Natural killer cell (primary cell): ENCODE data around the gene PRCC. TPM values are rescaled to one million over a fixed set of nuclear protein-coding genes. Genes with fewer than 3 reads are reported as not detected.

Experiments used
- ATAC-seq, 3 donors: fragments of 150-1000 bp in 2 of 3; fragments of 200-7000 bp in 1 of 3; cut with Tn5 transposase; 1 replicate in 1 of 3; 2 replicates in 2 of 3; pipeline ENCODE4 v1.10.0; 2021; ENCODE audit warnings: mild to moderate bottlenecking in 2 of 3, moderate library complexity in 2 of 3
- DNase-seq, 2 donors: peaks; one replicate each; pipeline versions ENCODE4 v3.0.0 to v3.0.0-alpha.2; 2013 to 2021; ENCODE audit warnings: mixed read lengths in 1 of 2
- H3K27ac ChIP-seq: one replicate; pipeline ENCODE4 v1.5.1; 2013; ENCODE audit warnings: mild to moderate bottlenecking, low read length
- H3K27me3 ChIP-seq: one replicate; pipeline ENCODE4 v1.6.1; 2013; ENCODE audit warnings: low read length; ENCODE audit not compliant: control insufficient read depth, insufficient read depth
- H3K36me3 ChIP-seq: one replicate; pipeline ENCODE4 v1.6.1; 2013; ENCODE audit warnings: low read length; ENCODE audit not compliant: control insufficient read depth, insufficient read depth
- H3K4me1 ChIP-seq: one replicate; pipeline ENCODE4 v1.6.1; 2013; ENCODE audit warnings: low read length; ENCODE audit not compliant: control insufficient read depth, insufficient read depth
- H3K4me3 ChIP-seq: one replicate; pipeline ENCODE4 v1.5.1; 2013; ENCODE audit warnings: low read length
- H3K9me3 ChIP-seq: one replicate; pipeline ENCODE4 v1.6.1; 2013; ENCODE audit warnings: low read length; ENCODE audit not compliant: control insufficient read depth, insufficient read depth
- H3K27ac Mint-ChIP-seq, 2 donors: one replicate each; pipeline ENCODE4 v1.8.0; 2022; ENCODE audit warnings: mild to moderate bottlenecking in 2 of 2, mixed read lengths in 2 of 2, moderate library complexity in 1 of 2
- H3K27me3 Mint-ChIP-seq, 2 donors: one replicate each; pipeline ENCODE4 v1.8.0; 2022; ENCODE audit warnings: low read depth in 2 of 2, mixed read lengths in 2 of 2
- H3K36me3 Mint-ChIP-seq: one replicate; pipeline ENCODE4 v1.8.0; 2022; ENCODE audit warnings: mixed read lengths
- H3K4me1 Mint-ChIP-seq, 2 donors: one replicate each; pipeline ENCODE4 v1.8.0; 2022; ENCODE audit warnings: mixed read lengths in 2 of 2
- H3K4me3 Mint-ChIP-seq: one replicate; pipeline ENCODE4 v1.8.0; 2022; ENCODE audit warnings: mild to moderate bottlenecking, moderate library complexity, mixed read lengths
- H3K9me3 Mint-ChIP-seq, 2 donors: one replicate each; pipeline ENCODE4 v1.8.0; 2022; ENCODE audit warnings: mixed read lengths in 2 of 2
- WGBS: methylation state at CpG from one replicate; pipeline ENCODE4 v1.1.7; 2013; ENCODE audit warnings: missing lambda C conversion rate; ENCODE audit not compliant: insufficient coverage; 5-methylcytosine and 5-hydroxymethylcytosine counted together
- intact Hi-C: fragments of 100-400 bp; cut with micrococcal nuclease; formaldehyde crosslinking; loops from one replicate; pipeline ENCODE4 v1.14.2; 2022
- total RNA-seq, 4 donors: library from RNA; stranded (reverse); fragments of 120-200 nt in 1 of 4; gene quantifications; one replicate each; pipeline versions ENCODE4 v1.2.3 to v1.2.4, GENCODE V29; 2013 to 2022
- TF ChIP-seq, protein P1 (sequence below): fragments of 200-600 bp; IDR thresholded peaks from one replicate; pipeline ENCODE4 v1.8.0; 2022; ENCODE audit warnings: antibody characterized with exemption

PRCC gene
- total RNA-seq, 3 donors from 2014 or later (not counting 1 experiment from before 2014, with no cell fraction given) = 66.5 to 92.4 (median 69.1) TPM

DNA sequence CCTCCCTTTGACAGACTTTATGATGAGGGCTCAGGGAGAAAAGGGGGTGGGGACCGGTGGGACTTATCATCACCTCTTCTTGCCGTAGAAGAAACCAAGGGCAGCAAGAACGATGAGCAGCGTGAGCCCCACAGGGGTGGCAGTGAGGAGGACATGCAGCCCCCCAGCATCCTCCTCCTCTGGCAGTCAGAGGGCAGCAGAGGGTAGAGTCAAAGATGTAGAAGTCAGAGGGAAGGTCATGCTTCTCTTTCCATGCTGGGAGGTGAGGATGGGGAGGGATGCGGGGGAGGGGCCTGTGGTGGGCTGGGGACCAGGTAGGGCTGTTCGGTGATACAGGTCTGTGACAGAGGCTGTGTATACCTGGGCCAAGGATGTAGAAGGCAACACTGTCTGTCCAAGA lies 76.8 kb downstream of the PRCC start:
- TF ChIP-seq, protein P1, sequence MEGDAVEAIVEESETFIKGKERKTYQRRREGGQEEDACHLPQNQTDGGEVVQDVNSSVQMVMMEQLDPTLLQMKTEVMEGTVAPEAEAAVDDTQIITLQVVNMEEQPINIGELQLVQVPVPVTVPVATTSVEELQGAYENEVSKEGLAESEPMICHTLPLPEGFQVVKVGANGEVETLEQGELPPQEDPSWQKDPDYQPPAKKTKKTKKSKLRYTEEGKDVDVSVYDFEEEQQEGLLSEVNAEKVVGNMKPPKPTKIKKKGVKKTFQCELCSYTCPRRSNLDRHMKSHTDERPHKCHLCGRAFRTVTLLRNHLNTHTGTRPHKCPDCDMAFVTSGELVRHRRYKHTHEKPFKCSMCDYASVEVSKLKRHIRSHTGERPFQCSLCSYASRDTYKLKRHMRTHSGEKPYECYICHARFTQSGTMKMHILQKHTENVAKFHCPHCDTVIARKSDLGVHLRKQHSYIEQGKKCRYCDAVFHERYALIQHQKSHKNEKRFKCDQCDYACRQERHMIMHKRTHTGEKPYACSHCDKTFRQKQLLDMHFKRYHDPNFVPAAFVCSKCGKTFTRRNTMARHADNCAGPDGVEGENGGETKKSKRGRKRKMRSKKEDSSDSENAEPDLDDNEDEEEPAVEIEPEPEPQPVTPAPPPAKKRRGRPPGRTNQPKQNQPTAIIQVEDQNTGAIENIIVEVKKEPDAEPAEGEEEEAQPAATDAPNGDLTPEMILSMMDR = no peak
- H3K4me1 ChIP-seq = peaks cover 31% of the 10 kb centered on the region
- H3K9me3 Mint-ChIP-seq = no peaks in the 10 kb centered on the region
- H3K36me3 ChIP-seq = no peaks in the 10 kb centered on the region
- DNase-seq (no peak), ATAC-seq (no peak)
- H3K27me3 Mint-ChIP-seq = peaks cover 25 to 52% of the 10 kb centered on the region in 2 donors
- H3K27ac Mint-ChIP-seq = peak overlapping the region in 1 of 2 donors; percentile 12
- H3K36me3 Mint-ChIP-seq = no peaks in the 10 kb centered on the region
- peaks cover 27% of the 10 kb centered on the region for H3K27me3 ChIP-seq
- WGBS = 54% methylated on average over 5 of the region's 6 CpGs
- H3K27ac ChIP-seq = no peak overlapping the region
- H3K4me1 Mint-ChIP-seq = peaks cover 15 to 43% of the 10 kb centered on the region in 2 donors
- H3K9me3 ChIP-seq = no peaks in the 10 kb centered on the region
- H3K4me3 ChIP-seq = no peak overlapping the region
- intact Hi-C loops = no loop called here
- H3K4me3 Mint-ChIP-seq = peak overlapping the region; percentile 77

DNA sequence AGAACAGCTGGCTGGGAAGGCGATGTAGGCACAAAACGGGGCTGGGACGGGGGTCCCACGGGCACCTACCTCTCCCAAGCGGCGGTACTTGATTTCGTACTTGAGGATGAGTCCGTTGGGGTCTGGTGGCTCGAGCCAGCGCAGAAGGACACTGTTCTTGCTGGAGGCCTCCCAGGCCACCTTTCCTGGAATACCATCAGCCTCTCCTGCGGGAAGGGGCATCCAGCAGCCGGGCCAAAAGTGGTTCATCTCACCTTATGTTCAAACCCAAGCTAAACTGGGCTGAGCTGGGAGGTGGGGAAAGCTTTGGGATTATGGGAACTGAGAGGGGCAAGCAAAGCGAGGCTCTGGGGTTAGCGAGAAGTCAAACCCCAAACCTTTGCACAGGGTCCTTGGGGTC lies 77.3 kb downstream of the PRCC start:
- Histone ChIP-seq H3K4me1 (peaks cover 28% of the 10 kb centered on the region), H3K9me3 (no peaks in the 10 kb centered on the region), H3K27me3 (peaks cover 27% of the 10 kb centered on the region), H3K27ac (no peak overlapping the region), H3K4me3 (no peak overlapping the region), H3K36me3 (no peaks in the 10 kb centered on the region)
- Mint-ChIP-seq H3K36me3 (no peaks in the 10 kb centered on the region), H3K27ac (peak overlapping the region in 1 of 2 donors; percentile 52), H3K4me1 (peaks cover 15 to 40% of the 10 kb centered on the region in 2 donors), H3K9me3 (no peaks in the 10 kb centered on the region), H3K27me3 (peaks cover 25 to 52% of the 10 kb centered on the region in 2 donors), H3K4me3 (peak overlapping the region; percentile 77)
- ATAC-seq = no peak
- no peak for DNase-seq
- 29% methylated on average over 14 of the region's 14 CpGs for WGBS
- intact Hi-C loops = no loop called here
- TF ChIP-seq, protein P1 = no peak

DNA sequence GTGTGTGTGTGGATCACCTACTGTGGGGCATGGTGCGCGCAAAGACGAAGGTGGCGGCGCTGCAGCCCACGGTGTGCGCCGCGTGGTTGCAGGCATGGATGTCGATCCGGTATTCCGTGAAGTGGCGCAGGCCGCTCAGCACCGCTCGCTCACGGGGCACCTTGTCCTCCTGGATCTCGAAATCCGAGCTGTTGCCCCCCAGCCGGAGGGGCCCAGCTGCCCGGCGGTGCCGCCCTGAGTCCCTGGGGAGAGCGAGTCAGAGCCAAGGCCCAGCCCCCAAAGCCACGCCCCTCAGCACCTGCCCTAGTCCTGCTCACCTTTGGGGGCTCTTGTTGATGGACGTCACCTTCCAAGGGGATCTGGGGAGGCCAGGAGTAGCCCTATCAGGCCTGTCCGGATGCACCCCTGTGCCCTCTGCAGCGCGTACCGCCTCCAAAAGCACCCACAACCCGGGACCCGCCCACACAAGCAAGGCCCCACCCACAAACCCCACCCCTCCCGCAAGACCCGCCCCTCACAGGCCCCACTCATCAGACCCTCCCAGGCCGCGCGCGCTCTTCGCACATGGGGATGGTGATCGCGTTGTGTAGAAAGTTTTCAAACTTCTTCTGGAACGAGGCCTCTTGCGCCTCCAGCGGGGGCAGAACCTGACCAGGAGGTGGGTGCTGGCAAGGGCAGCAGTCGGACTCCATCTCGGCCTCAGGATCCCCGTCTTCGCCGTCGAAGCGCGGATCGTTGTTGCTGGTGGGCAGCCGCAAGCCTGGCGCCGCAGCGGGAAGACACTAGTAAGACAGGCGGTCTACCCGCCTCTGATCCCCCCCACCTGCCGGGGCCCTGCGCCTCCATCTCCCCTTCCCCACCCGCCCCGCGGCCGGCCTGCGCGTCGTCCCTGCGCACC lies 78.0 kb downstream of the PRCC start:
- H3K27me3 Mint-ChIP-seq = peaks cover 25 to 52% of the 10 kb centered on the region in 2 donors
- Histone ChIP-seq H3K9me3 (no peaks in the 10 kb centered on the region), H3K27me3 (peaks cover 27% of the 10 kb centered on the region), H3K4me1 (peaks cover 28% of the 10 kb centered on the region), H3K27ac (no peak overlapping the region), H3K36me3 (no peaks in the 10 kb centered on the region), H3K4me3 (no peak overlapping the region)
- peak; percentile 67 to 85 (median 77) for ATAC-seq
- peak; percentile 40 to 68 for DNase-seq
- H3K9me3 Mint-ChIP-seq = no peaks in the 10 kb centered on the region
- WGBS = 12% methylated on average over 66 of the region's 69 CpGs
- TF ChIP-seq, protein P1 = no peak
- peaks cover 15 to 38% of the 10 kb centered on the region in 2 donors for H3K4me1 Mint-ChIP-seq
- intact Hi-C loops = no loop called here
- H3K4me3 Mint-ChIP-seq = peak overlapping the region; percentile 77
- peak overlapping the region in 1 of 2 donors; percentile 52 for H3K27ac Mint-ChIP-seq
- H3K36me3 Mint-ChIP-seq = no peaks in the 10 kb centered on the region
